ENCODE results near the gene TRABD2A.

TRABD2A gene

DNA sequence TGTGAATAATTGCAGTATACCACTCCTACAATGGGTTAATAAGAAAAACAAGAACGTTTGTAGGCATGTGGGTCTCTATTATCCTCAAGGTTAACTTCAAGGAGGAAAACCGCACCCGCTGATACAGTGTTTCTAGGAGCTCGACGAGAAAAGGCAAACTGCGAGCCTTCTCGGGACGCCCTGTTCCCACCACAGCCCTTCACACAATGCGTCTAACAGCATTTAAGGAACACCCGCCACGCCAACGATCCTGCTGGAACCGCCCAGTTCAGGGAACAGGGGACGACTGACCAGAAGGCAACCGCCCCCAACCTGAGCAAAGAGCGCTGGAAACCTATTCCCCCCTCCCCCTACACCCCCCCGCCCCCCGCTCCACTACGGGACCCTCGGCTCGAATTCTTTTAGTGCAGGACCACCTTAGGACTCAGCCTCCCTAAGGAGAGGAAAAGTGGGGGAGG is 23.9 kb upstream of the TRABD2A start:
- DNase-seq (ENCODE audit: low read depth in 2 of 2): no peak

- no peak for DNase-seq (ENCODE audit: low read depth in 2 of 2)
Measured at GRCh38 chr2:84904151-84904550, 23.3 kb upstream of the TRABD2A start.

- DNase-seq (ENCODE audit: low read depth in 2 of 2): no peak
Measured at GRCh38 chr2:84902526-84902925, 21.6 kb upstream of the TRABD2A start.

DNA sequence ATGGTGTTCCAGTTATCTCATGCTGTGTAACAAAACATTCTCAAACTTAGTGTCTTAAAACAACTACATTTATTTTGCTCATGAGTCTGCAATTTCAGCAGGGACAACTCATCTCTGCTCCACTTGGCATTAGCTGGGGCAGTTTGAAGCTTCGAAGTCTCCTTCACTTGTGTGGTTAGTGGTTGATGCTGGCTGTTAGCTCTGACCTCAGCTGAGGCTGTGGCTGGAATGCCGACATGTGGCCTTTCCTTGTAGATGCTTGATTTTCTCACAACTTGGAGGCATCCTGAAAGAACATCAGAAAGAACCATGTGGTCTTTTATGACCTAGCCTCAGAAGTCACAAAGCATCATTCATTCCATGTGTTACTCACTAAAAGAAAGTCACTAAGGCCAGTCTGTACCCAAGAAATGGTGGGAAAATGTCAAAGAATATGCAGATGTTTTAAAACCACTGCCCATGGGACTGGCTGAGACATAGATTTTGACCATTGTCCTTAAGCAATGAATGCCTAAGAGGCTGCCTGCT is 20.8 kb upstream of the TRABD2A start:
- no peak for DNase-seq (ENCODE audit: low read depth in 2 of 2)

DNA sequence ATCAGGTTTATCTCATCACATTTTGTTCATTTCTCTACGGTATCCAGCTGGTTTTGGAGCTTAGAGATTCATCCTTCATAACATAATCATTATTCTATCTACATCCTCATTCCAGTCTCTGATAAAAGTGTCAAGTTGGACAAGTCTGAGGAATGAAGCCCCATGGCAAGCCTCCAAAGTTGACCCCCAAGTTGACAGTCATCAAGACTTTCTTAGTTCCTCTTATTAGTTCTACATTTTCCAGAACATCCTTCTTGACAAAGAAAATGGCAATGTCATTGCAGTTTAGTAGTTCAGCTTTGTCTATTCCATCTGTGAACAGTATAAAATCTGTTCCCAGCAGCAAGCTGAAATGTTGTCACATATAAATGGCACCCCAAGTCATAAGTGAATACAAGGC is 20.1 kb upstream of the TRABD2A start:
- DNase-seq (ENCODE audit: low read depth in 2 of 2): no peak

- no peak for DNase-seq (ENCODE audit: low read depth in 2 of 2)
Measured at GRCh38 chr2:84899304-84900204, 18.7 kb upstream of the TRABD2A start.

DNA sequence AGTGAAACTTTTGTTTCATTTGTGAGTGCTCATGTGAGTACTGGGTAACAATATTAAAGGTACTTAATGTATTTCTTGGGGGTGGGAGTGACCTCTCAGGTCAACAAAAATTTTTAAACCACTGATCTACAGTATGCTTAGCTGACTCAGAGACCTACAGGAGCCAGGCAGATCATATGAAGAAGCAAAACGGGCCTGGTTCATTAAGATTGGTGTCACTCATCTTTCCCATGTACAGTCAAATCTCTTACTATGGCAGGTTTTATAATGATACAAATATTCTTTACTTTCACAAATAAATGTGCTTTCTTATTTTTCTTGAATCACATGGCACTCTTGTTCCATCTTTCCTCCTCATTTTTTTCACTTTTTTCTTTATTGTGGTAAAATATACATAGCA is 16.9 kb upstream of the TRABD2A start:
- DNase-seq (ENCODE audit: low read depth in 2 of 2): no peak

DNA sequence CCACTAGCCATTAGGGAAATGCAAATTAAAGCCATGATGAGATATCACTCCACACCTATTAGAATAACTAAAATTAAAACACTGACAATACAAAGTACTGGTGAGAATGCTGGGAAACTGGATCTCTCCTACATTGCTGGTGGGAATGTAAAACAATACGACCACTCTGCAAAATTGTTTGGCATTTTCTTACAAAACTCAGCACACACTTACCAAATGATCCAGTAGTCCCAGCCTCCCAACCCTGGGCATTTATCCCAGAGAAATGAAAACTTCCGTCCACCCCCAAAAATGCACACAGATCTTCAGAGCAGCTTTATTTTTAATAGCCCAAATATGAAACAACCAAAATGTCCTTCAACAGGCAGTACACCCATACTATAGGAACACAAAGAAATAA is 15.7 kb upstream of the TRABD2A start:
- DNase-seq (ENCODE audit: low read depth in 2 of 2): no peak

DNA sequence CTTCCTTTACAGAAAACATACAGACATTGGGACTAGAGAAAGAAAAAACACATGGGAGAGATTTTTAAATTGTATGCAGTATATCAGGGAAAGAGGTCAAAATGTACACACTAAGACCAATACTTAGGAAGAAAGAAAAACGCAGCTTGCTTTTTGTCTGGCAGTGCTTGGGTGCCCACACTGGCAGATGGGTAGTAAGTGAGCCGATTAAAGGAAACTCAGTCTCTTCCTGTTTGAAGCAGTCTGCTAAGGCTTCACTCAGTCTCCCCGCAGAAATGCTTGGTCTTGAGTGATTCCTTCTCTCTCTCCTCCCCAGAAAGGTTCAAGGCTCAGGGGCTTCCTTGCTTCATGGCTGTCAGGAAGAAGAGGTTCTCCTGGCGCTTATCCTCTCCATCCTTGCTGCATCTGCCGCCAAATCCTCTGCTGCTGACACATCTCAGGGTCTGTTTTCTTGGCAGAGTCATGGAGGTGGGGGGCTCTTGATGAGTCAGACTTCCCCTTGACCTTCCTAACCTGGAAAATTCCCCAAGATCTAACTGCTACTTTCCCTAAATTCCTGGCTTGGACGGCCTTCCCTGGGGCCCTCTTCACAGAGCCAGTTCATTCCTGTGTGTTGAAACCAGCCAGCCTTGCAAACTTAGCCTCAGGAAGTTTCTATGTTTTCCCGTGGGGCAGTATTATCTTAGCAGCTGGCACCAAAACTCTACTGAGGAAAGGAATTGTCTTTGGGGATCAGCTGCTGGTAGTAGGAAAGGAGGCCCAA is 14.1 kb upstream of the TRABD2A start:
- no peak for DNase-seq (ENCODE audit: low read depth in 2 of 2)

- no peak for DNase-seq (ENCODE audit: low read depth in 2 of 2)
Measured at GRCh38 chr2:84894131-84894586, 13.3 kb upstream of the TRABD2A start.

GRCh38 chr2:84891355-84892010 is 10.6 kb upstream of the TRABD2A start:
- no peak for DNase-seq (ENCODE audit: low read depth in 2 of 2)

DNA sequence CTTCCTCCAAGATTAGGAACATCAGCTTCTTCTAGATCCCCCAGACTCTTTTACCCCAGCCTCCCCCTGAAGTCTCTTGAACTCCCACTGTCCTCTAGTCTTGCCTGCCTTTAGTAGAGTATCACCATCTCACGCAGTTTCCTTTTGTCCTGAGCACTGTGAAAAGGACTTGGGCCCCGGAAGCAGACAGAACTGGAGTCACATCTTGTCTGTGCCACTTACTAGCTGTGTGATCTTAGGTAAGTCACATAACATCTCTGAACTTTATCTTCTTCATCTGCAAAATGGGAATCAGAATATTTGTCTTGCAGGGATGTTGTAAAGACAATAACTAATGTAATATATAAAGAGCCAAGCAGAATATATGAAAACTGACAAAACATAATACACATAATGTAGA is 8.4 kb upstream of the TRABD2A start:
- no peak for DNase-seq (ENCODE audit: low read depth in 2 of 2)

GRCh38 chr2:84888401-84889276 is 7.8 kb upstream of the TRABD2A start:
- no peak for DNase-seq (ENCODE audit: low read depth in 2 of 2)

GRCh38 chr2:84886791-84887190 is 5.9 kb upstream of the TRABD2A start:
- no peak for DNase-seq (ENCODE audit: low read depth in 2 of 2)

GRCh38 chr2:84885111-84885510 is 4.2 kb upstream of the TRABD2A start:
- DNase-seq (ENCODE audit: low read depth in 2 of 2): no peak

- DNase-seq (ENCODE audit: low read depth in 2 of 2): no peak
Measured at GRCh38 chr2:84884449-84884848, 3.6 kb upstream of the TRABD2A start.

GRCh38 chr2:84882775-84883550 is 2.1 kb upstream of the TRABD2A start:
- DNase-seq (ENCODE audit: low read depth in 2 of 2): no peak

DNA sequence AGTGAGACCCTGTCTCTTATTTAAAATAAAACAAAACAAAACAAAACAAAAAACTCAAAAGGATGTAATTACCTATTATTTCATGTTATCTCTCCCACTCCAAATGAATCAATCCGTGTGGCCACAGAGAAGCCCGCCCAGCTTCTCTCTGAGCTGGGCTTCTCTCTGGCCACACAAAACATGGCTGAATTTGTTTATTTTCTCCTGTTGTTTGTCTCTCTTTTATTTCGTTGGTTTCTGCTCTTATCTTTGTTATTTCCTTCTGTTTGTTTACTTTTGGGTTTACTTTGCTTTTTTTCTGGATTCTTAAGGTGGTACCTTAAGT is 1.5 kb upstream of the TRABD2A start:
- DNase-seq (ENCODE audit: low read depth in 2 of 2): no peak

- peak; percentile 81 to 86 for DNase-seq (ENCODE audit: low read depth in 2 of 2)
Measured at GRCh38 chr2:84881581-84882413, 913 bp upstream of the TRABD2A start.

DNA sequence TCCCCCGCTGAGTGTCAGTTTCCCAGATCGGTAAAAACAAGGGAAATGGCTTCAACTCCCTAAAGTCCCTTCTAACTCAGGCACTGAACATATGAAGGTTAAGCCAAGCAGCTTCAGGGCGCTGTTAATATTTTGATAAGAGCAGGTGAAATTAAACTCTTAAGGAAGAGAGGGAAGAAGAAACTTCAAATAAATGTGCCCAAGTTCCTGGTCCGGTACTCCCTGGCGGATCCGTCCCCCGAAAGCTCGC is 564 bp downstream of the TRABD2A start:
- no peak for DNase-seq (ENCODE audit: low read depth in 2 of 2)
